Lower leg skin (tissue), 4 donors: Measurements from ENCODE around the gene TMEM101. TPM values are rescaled to one million over a fixed set of nuclear protein-coding genes. Genes with fewer than 3 reads are reported as not detected.
A peak's percentile ranks its signal among the peaks of the same experiment; 100 is the strongest.

Experiments used
- DNase-seq, 2 donors: peaks; one replicate each; pipeline ENCODE4 v3.0.0-alpha.2; 2019; ENCODE audit warnings: low spot score in 2 of 2
- H3K4me3 ChIP-seq: fragments of 200-600 bp; sonication (generic); 2 replicates; pipeline ENCODE4 v1.5.1; 2017; ENCODE audit warnings: mild to moderate bottlenecking, low read depth; ENCODE audit not compliant: poor library complexity, severe bottlenecking
- POLR2A ChIP-seq, 2 donors: fragments of 450-650 bp; IDR thresholded peaks; one replicate each; pipeline ENCODE4 v1.6.1; 2016 to 2017; ENCODE audit warnings: antibody characterized with exemption in 2 of 2, mild to moderate bottlenecking in 1 of 2, moderate library complexity in 1 of 2
- WGBS, 2 donors: methylation state at CpG; one replicate each; pipeline ENCODE4 v1.1.5; 2018; 5-methylcytosine and 5-hydroxymethylcytosine counted together
- intact Hi-C: fragments of 100-400 bp; cut with DNase I; formaldehyde crosslinking; loops from one replicate; pipeline ENCODE4 v1.15.0; 2023; ENCODE audit warnings: low total_unique reads
- total RNA-seq, 4 donors: library from RNA; depleted of rRNA; stranded (reverse); fragments of >200 nt; gene quantifications; one replicate each; pipeline ENCODE4 v1.1.0, GENCODE V29; 2016
- TF ChIP-seq, protein P1 (sequence below), 3 donors: fragments of 450-650 bp; IDR thresholded peaks; one replicate each; pipeline ENCODE4 v1.5.1; 2016; ENCODE audit warnings: antibody characterized with exemption in 3 of 3, mild to moderate bottlenecking in 3 of 3, moderate library complexity in 2 of 3

TMEM101 gene
- total RNA-seq, 4 donors from 2014 or later, result 28.4 to 48.0 (median 41.2) TPM

DNA sequence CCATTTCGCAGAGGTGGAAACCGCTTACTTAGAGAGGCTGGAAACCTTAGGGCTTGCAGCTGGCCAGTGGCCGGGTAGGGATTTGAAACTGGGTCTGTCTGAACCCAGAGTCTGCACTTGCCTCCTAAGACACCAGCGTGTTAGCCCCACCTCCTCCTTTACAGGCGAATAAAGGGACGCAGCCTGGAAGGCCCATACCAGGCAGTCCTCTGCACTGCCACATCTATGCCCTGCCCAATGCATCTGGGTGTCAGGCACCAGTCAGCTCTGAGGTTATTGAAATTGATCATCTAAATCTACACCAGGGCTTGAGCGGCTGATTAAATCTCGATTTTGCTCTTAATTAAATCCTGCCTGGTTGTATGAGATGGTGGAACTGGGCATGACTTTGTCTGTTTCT is 30.2 kb downstream of the TMEM101 start:
- WGBS, 2 donors, result 71 to 85% methylated on average over 8 of the region's 8 CpGs

DNA sequence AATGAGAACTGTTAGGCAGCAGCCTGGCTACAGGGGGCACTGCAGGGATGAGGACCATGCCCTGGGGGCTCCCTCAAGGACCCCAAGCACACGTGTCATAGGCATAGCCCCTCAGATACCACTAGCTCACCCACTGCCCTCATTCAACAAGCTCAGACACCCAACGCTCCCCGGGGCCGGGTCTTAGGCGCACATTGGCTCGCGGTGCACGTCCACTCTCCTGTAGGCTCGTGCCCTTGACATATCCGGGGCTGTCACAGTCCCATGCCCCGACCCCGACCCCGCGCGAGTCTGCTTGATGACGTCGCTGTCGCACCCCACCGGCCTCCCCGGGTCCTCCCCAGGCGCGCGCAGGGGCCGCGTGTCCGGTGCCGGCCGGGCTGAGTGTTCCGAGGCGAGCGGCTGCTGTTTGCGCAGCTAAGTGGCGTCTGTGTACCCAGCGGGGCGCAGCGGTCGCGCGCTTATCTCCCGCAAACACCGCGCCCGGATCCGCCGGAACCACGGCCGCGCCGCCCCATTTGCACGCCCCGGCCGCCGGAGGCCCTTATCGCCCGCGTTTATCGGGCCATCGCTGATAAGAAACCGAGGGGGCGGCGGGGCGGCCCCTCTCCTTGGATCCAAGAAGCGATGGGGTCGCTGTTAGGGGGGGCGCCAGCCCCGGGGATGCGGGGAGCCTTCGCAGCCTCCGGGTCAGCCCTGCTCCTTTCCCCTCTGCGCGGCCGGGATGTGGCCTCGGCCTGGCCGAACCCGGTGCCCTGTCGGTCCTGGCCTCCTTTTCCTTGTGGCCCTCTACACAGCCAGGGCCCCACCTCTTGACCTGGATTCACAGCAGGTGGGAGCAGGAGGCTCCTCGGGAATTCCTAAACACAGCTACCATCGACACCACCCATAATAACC is 31.0 kb downstream of the TMEM101 start:
- H3K4me3 ChIP-seq, result peak overlapping the region; percentile 3
- intact Hi-C loops, result no loop called here
- TF ChIP-seq, protein P1, sequence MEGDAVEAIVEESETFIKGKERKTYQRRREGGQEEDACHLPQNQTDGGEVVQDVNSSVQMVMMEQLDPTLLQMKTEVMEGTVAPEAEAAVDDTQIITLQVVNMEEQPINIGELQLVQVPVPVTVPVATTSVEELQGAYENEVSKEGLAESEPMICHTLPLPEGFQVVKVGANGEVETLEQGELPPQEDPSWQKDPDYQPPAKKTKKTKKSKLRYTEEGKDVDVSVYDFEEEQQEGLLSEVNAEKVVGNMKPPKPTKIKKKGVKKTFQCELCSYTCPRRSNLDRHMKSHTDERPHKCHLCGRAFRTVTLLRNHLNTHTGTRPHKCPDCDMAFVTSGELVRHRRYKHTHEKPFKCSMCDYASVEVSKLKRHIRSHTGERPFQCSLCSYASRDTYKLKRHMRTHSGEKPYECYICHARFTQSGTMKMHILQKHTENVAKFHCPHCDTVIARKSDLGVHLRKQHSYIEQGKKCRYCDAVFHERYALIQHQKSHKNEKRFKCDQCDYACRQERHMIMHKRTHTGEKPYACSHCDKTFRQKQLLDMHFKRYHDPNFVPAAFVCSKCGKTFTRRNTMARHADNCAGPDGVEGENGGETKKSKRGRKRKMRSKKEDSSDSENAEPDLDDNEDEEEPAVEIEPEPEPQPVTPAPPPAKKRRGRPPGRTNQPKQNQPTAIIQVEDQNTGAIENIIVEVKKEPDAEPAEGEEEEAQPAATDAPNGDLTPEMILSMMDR (IDR thresholded peaks at IDR 0.05), result no peak
- TF ChIP-seq POLR2A (IDR thresholded peaks at IDR 0.05), result no peak
- WGBS, 2 donors, result 3 to 7% methylated on average over 19 to 40 of the region's 78 CpGs
- DNase-seq, result no peak

More for the DNA sequence above, 30.2 kb downstream of the TMEM101 start:
- no peak overlapping the region for H3K4me3 ChIP-seq
- DNase-seq, result no peak
- TF ChIP-seq, protein P1 (IDR thresholded peaks at IDR 0.05), result no peak
- intact Hi-C loops, result no loop called here

DNA sequence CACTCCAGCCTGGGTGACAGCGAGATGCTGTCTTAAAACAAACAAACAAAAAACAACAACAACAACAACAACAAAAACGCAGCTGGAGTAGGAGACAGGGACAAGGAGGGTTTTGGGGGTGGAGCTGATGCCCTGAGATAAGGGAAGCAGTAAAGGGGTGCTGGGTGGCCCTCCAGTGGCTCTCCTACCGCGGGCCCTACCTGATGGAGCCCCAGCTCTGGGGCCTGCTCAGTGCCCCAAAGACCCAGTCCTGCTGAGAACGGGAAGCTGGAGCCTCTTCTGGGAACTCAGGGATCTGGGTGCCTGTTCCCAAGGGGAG is 31.6 kb downstream of the TMEM101 start:
- WGBS, 2 donors, result 34 to 46% methylated on average over 4 to 5 of the region's 5 CpGs
- no peak for DNase-seq
- intact Hi-C loops, result no loop called here
- TF ChIP-seq, protein P1 (IDR thresholded peaks at IDR 0.05), result no peak
- TF ChIP-seq POLR2A (IDR thresholded peaks at IDR 0.05), result no peak
- no peak overlapping the region for H3K4me3 ChIP-seq

DNA sequence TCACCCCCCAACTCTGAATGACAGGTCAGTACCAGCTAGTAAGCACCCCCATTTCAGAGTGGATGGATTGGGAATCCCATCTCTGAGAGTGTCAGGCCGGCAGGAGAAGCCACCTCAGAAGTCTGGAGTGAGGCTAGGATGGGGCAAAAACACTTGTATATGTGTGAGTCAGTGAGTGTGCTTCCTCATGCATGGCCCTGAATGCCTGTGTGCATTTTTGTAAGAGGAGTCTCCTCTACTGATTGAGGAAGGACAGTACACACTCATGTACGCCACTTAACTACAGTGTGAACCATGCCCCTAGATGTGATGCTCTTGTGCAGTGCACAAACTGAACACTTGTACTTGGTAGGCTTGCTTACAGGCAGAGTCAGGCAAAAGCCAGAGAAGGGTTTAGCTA is 32.6 kb downstream of the TMEM101 start:
- no peak overlapping the region for H3K4me3 ChIP-seq
- 72 to 86% methylated on average over 2 of the region's 2 CpGs for WGBS, 2 donors
- intact Hi-C loops, result no loop called here
- TF ChIP-seq, protein P1 (IDR thresholded peaks at IDR 0.05), result no peak
- no peak for TF ChIP-seq POLR2A (IDR thresholded peaks at IDR 0.05)
- no peak for DNase-seq

DNA sequence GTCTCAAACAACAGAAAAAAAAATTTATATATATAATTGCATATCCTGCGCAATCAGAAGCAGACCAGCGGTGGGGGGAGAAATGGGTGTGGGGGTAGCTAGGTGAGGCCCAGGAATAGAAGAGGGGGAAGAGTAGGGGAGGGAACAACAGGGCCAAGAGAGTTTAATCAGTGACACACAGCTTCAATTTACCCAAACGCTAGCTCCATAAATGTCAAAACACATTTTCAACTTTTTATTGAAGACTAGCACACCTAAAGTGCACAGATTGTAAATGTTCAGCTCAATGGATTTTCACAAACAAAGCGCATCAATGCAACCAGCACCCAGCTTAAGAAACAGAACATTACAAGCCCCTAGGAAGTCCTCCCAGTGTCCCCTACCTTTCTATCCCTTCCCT is 35.1 kb downstream of the TMEM101 start:
- no peak for DNase-seq
- 86% methylated on average over 4 of the region's 4 CpGs for WGBS, 2 donors
- intact Hi-C loops, result no loop called here
- TF ChIP-seq POLR2A (IDR thresholded peaks at IDR 0.05), result no peak
- TF ChIP-seq, protein P1 (IDR thresholded peaks at IDR 0.05), result no peak
- H3K4me3 ChIP-seq, result no peak overlapping the region

DNA sequence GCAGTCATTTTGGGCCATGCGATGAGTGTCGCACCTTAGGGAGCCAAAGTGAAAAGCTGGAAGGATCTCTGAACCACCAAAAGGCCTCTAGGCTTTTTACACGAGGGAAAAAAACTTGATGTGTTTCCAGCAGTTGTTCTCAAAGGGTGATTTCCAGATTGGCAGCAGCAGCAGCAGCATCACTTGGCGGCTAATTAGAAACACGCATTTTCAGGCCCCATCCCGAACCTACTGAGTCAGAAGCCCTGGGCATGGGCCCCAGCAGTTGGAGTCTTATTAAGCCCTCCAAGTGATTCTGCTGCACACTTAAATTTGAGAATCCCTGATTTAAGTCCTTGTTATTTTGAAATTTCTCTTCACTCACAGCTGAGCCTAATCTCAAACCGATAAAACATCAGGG is 35.8 kb downstream of the TMEM101 start:
- TF ChIP-seq, protein P1 (IDR thresholded peaks at IDR 0.05), result no peak
- TF ChIP-seq POLR2A (IDR thresholded peaks at IDR 0.05), result no peak
- WGBS, 2 donors, result 26 to 47% methylated on average over 7 of the region's 7 CpGs
- DNase-seq, result no peak

More for the DNA sequence above, 35.8 kb downstream of the TMEM101 start:
- no peak overlapping the region for H3K4me3 ChIP-seq
- intact Hi-C loops, result no loop called here
